Omental fat pad (tissue), 4 donors: Measurements from ENCODE around the gene ASB13. TPM values are rescaled to one million over a fixed set of nuclear protein-coding genes. Genes with fewer than 3 reads are reported as not detected.

Experiments used
- ATAC-seq: fragments of 150-250 bp; one replicate; pipeline ENCODE4 v1.9.1; 2016; ENCODE audit warnings: mild to moderate bottlenecking, moderate library complexity; ENCODE audit not compliant: low FRiP score
- DNase-seq: peaks from one replicate; pipeline ENCODE4 v3.0.0-alpha.2; 2019; ENCODE audit warnings: low spot score
- CTCF ChIP-seq, 3 donors: fragments of 450-650 bp; IDR thresholded peaks; one replicate each; pipeline ENCODE4 v1.5.1; 2016 to 2017; ENCODE audit warnings: antibody characterized with exemption in 3 of 3, mild to moderate bottlenecking in 3 of 3, moderate library complexity in 2 of 3
- total RNA-seq, 4 donors: library from RNA; depleted of rRNA; stranded (reverse); fragments of >200 nt; gene quantifications; one replicate each; pipeline ENCODE4 v1.1.0, GENCODE V29; 2016

Gene ASB13
- total RNA-seq, result 10 to 100 TPM; 15.0 to 46.5 (median 16.9) TPM

- ATAC-seq (peak; percentile 85), DNase-seq (no peak)
- TF ChIP-seq CTCF (IDR thresholded peaks at IDR 0.05), result no peak
Observed at GRCh38 chr10:5666008-5666840, at the start of gene ASB13. TSS of gene ASB13 (minus strand) at chr10:5666595. CDS start at chr10:5666551, 44 bp downstream.

GRCh38 chr10:5711642-5712041 is 45.2 kb upstream of the ASB13 start:
- ATAC-seq (no peak), DNase-seq (no peak)
- no peak for TF ChIP-seq CTCF (IDR thresholded peaks at IDR 0.05)

- no peak for TF ChIP-seq CTCF (IDR thresholded peaks at IDR 0.05)
- DNase-seq, result no peak
- no peak for ATAC-seq
Observed at GRCh38 chr10:5710859-5711258, 44.5 kb upstream of the ASB13 start.

GRCh38 chr10:5709865-5710264 is 43.5 kb upstream of the ASB13 start:
- ATAC-seq (no peak), DNase-seq (no peak)
- TF ChIP-seq CTCF (IDR thresholded peaks at IDR 0.05), result no peak

- ATAC-seq (no peak), DNase-seq (no peak)
- TF ChIP-seq CTCF (IDR thresholded peaks at IDR 0.05), result no peak
Observed at GRCh38 chr10:5708356-5708755, 42.0 kb upstream of the ASB13 start.

- no peak for ATAC-seq
- no peak for DNase-seq
- TF ChIP-seq CTCF (IDR thresholded peaks at IDR 0.05), result no peak
Observed at GRCh38 chr10:5698062-5698461, 31.7 kb upstream of the ASB13 start.

- TF ChIP-seq CTCF (IDR thresholded peaks at IDR 0.05), result no peak
Observed at GRCh38 chr10:5697342-5697741, 30.9 kb upstream of the ASB13 start.

More at GRCh38 chr10:5697342-5697741, 30.9 kb upstream of the ASB13 start:
- no peak for ATAC-seq
- DNase-seq, result no peak
